Heart left ventricle (tissue), 16 donors: Measurements from ENCODE around the gene CLASP2. TPM values are rescaled to one million over a fixed set of nuclear protein-coding genes. Genes with fewer than 3 reads are reported as not detected.
A peak's percentile ranks its signal among the peaks of the same experiment; 100 is the strongest.

Experiments used
- ATAC-seq, 4 donors: fragments of 200-7000 bp; cut with Tn5 transposase; one replicate each; pipeline ENCODE4 v1.9.1; 2020 to 2022; ENCODE audit warnings: moderate library complexity in 4 of 4, mild to moderate bottlenecking in 3 of 4, moderate number of reproducible peaks in 1 of 4
- DNase-seq, 5 donors: peaks; one replicate each; pipeline ENCODE4 v3.0.0-alpha.2; 2020
- H3K27ac ChIP-seq, 12 donors: fragments of 200-600 bp; sonication (generic) in 4 of 12; one replicate each; pipeline versions ENCODE4 v1.5.0 to v1.8.0; 2016 to 2022; ENCODE audit warnings: mild to moderate bottlenecking in 2 of 12
- H3K27me3 ChIP-seq, 9 donors: fragments of 200-600 bp; sonication (generic) in 2 of 9; one replicate each; pipeline versions ENCODE4 v1.5.1 to v1.8.0; 2016 to 2022; ENCODE audit warnings: mild to moderate bottlenecking in 3 of 9
- H3K36me3 ChIP-seq, 9 donors: fragments of 200-600 bp; sonication (generic) in 2 of 9; one replicate each; pipeline versions ENCODE4 v1.5.0 to v1.8.0; 2018 to 2022; ENCODE audit warnings: mild to moderate bottlenecking in 2 of 9
- H3K4me1 ChIP-seq, 12 donors: fragments of 200-600 bp; sonication (generic) in 4 of 12; one replicate each; pipeline versions ENCODE4 v1.5.0 to v1.8.0; 2016 to 2022; ENCODE audit warnings: mild to moderate bottlenecking in 3 of 12
- H3K4me3 ChIP-seq, 12 donors: fragments of 200-600 bp; sonication (generic) in 4 of 12; one replicate each; pipeline versions ENCODE4 v1.5.0 to v1.8.0; 2017 to 2022; ENCODE audit warnings: mild to moderate bottlenecking in 9 of 12, moderate library complexity in 4 of 12
- H3K9me3 ChIP-seq, 12 donors: fragments of 200-600 bp; sonication (generic) in 4 of 12; one replicate each; pipeline versions ENCODE4 v1.5.0 to v1.8.0; 2016 to 2022; ENCODE audit warnings: mild to moderate bottlenecking in 1 of 12
- POLR2A ChIP-seq, 2 donors: fragments of 450-650 bp; IDR thresholded peaks; one replicate each; pipeline ENCODE4 v1.6.1; 2017; ENCODE audit warnings: antibody characterized with exemption in 2 of 2, mild to moderate bottlenecking in 2 of 2, moderate library complexity in 2 of 2
- WGBS, 4 donors: extraction: QIAGEN DNeasy Blood & Tissue Kit in 2 of 4; methylation state at CpG; one replicate each; pipeline versions ENCODE4 v1.1.5 to v1.1.7; 2013 to 2018; 5-methylcytosine and 5-hydroxymethylcytosine counted together
- intact Hi-C, 10 donors: fragments of 100-400 bp; cut with DNase I; formaldehyde crosslinking; loops; one replicate each; pipeline versions ENCODE4 v1.11.1 to v1.14.2; 2022
- polyA plus RNA-seq, 2 donors: library from polyadenylated mRNA; stranded (reverse); fragments of 200-250 nt; gene quantifications; one replicate each; pipeline ENCODE4 v1.2.3, GENCODE V29; 2013
- total RNA-seq, 9 donors: library from RNA; depleted of rRNA in 2 of 9; stranded (reverse); fragments of >200 nt in 2 of 9; fragmentation: NEBNext Ultra II Directional in 3 of 9; extraction: Animal tissue kit (Norgen Biotek cat#: 25700) in 3 of 9; gene quantifications; one replicate each; pipeline versions ENCODE4 v1.1.0 to v1.2.4, GENCODE V29; 2016 to 2023
- TF ChIP-seq, protein P1 (sequence below), 12 donors: fragments of 200-600 bp; sonication (generic) in 4 of 12; IDR thresholded peaks; one replicate each; pipeline versions ENCODE4 v1.5.0 to v1.8.0; 2018 to 2022; ENCODE audit warnings: antibody characterized with exemption in 12 of 12, mild to moderate bottlenecking in 5 of 12
- donor health status: ischemic (EF 13 %, LVEDD 7.1; RV severe dilation, severe dysfunction).
- donor health status: healthy with polysubstance abuse.
- donor health status: DM: no; HTN: yes; CAD: no.
- donor health status: DM: no; HTN: no; CAD: no.
- donor health status: ischemic (EF 25% LVEDD 6.9; RV normal size, moderate dysfunction).
- donor health status: ischemic (EF 25% LVEDD 5.7; RV mildly dilated, moderate dysfunction).
- donor health status: healthy.
- donor health status: DM: yes; HTN: yes; CAD: no.
- donor health status: ischemic (EF 35%, LVEDD 5.7; RV mildly dilated, moderate dysfunction).
- donor health status: nonischemic (EF 11% LVEDD 7.7; RV severe dilation, severe dysfunction).
- donor health status: DM: yes; HTN: yes; CAD: no.
- donor health status: PGD.
- donor health status: ischemic (EF 29% LVEDD 5.4; RV normal size, mild dysfunction).
- donor health status: nonischemic (EF 23%, LVEDD 6.1; RV moderate dilation, normal function).

Gene CLASP2
- total and polyA plus RNA-seq, 11 donors, result 13.3 to 111 (median 78.2) TPM

DNA sequence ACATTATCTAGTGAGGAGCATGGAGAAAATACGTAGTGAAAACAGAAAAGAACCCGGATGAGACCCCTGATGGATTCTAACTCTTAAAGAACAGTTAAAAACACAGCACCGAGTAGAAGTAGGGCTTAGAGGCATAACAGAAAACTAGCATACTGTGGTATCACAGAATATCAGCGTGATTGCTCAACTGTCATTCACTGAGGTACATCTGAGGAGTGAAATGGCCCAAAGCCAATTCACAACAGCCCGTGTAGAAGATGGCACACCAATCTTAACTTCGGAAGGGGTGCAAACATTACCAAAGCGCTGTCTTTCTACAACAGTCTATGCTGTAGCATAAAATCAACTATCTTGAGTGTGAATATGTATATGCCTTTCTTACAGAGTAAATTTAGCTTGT is 1.8 kb downstream of the CLASP2 start:
- peak overlapping the region in 9 of 12 donors; percentile 85 to 98 (median 92) for H3K4me3 ChIP-seq
- H3K36me3 ChIP-seq, result no peaks in the 10 kb centered on the region
- no peaks in the 10 kb centered on the region for H3K9me3 ChIP-seq
- no peak for ATAC-seq
- DNase-seq, result no peak
- WGBS, 4 donors, result 54 to 64% (median 56%) methylated on average over 7 of the region's 7 CpGs
- peak overlapping the region in 1 of 12 donors; percentile 99 for H3K27ac ChIP-seq
- TF ChIP-seq, protein P1, sequence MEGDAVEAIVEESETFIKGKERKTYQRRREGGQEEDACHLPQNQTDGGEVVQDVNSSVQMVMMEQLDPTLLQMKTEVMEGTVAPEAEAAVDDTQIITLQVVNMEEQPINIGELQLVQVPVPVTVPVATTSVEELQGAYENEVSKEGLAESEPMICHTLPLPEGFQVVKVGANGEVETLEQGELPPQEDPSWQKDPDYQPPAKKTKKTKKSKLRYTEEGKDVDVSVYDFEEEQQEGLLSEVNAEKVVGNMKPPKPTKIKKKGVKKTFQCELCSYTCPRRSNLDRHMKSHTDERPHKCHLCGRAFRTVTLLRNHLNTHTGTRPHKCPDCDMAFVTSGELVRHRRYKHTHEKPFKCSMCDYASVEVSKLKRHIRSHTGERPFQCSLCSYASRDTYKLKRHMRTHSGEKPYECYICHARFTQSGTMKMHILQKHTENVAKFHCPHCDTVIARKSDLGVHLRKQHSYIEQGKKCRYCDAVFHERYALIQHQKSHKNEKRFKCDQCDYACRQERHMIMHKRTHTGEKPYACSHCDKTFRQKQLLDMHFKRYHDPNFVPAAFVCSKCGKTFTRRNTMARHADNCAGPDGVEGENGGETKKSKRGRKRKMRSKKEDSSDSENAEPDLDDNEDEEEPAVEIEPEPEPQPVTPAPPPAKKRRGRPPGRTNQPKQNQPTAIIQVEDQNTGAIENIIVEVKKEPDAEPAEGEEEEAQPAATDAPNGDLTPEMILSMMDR (IDR thresholded peaks at IDR 0.05), result no peak
- no peak for TF ChIP-seq POLR2A (IDR thresholded peaks at IDR 0.05)
- H3K27me3 ChIP-seq, result no peaks in the 10 kb centered on the region
- intact Hi-C loops, result loop anchor here (2.0 to 10.0 kb wide), 7 partner anchors 59 to 281 kb away; partner anchors contain the start of genes UBP1 (in 2 of the 10) and PDCD6IP (in 1 of the 10)
- peaks cover 0 to 34% (median 10%) of the 10 kb centered on the region in 12 donors for H3K4me1 ChIP-seq

DNA sequence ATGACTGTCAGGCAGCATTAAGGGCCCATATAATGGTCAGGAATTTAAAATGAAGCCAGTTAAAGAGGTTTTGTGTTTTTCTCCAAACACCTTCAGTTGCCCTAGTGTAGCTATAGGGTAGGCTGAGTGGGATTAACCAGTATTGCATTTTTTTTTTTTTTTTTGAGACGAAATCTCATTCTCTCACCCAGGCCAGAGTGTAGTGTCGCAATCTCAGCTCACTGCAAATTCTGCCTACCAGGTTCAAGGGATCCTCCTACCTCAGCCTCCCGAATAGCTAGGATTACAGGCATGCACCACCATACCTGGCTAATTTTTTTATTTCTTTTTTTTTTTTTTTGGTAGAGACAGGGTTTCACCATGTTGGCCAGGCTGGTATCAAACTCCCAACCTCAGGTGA is 7.0 kb downstream of the CLASP2 start:
- no peak for DNase-seq
- Histone ChIP-seq H3K27ac (no peak overlapping the region), H3K4me1 (peaks cover 0 to 15% (median 5%) of the 10 kb centered on the region in 12 donors), H3K9me3 (no peaks in the 10 kb centered on the region), H3K4me3 (no peak overlapping the region), H3K36me3 (no peaks in the 10 kb centered on the region), H3K27me3 (no peaks in the 10 kb centered on the region)
- no peak for TF ChIP-seq POLR2A (IDR thresholded peaks at IDR 0.05)
- TF ChIP-seq, protein P1 (IDR thresholded peaks at IDR 0.05), result no peak
- WGBS, 4 donors, result 92 to 98% (median 97%) methylated on average over 3 of the region's 3 CpGs
- ATAC-seq, result no peak
- intact Hi-C loops, result loop anchor here in 1 of 10 donors (10.0 kb wide), 1 partner anchor 276 kb away; no protein-coding TSS in a partner anchor

DNA sequence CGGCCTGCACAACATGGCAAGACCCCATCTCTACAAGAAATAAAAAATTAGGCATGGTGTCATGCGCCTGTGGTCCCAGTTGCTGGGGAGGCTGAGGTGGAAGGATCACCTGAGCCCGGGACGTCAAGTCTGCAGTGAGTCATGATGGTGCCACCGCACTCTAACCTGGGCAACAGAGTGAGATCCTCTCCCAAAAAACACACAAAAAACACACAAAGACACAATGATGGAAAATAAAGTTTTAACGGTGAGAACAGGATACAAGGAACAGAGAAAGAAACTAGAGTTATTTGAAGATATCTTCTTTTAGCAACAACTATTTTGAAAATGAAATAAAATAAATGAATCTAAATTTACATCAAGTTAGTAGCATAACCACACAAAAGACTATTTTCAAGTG is 12.0 kb downstream of the CLASP2 start:
- peaks cover 0 to 39% (median 9%) of the 10 kb centered on the region in 12 donors for H3K9me3 ChIP-seq

DNA sequence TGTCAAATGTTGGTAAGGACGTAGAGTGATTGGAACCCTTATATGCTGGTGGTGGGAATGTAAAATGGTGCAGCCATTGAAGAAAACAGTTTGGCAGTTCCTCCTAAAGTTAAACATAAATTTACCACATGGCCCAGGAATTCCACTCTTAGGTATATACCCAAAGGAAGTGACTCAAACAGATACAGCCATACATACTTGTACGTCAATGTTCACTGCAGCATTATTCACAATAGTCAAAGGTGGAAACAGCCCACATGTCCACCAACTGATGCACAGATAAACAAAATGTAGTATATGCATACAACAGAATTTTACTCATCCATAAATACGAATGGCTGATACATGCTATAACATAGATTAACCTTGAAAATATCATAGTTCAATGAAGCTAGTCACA is 13.2 kb downstream of the CLASP2 start:
- DNase-seq, result no peak
- Histone ChIP-seq H3K4me3 (no peak overlapping the region), H3K27ac (no peak overlapping the region), H3K9me3 (peaks cover 0 to 45% (median 9%) of the 10 kb centered on the region in 12 donors), H3K4me1 (peaks cover 0 to 5% (median 0%) of the 10 kb centered on the region in 12 donors), H3K36me3 (peaks cover 0 to 11% (median 0%) of the 10 kb centered on the region in 9 donors), H3K27me3 (no peaks in the 10 kb centered on the region)
- TF ChIP-seq, protein P1 (IDR thresholded peaks at IDR 0.05), result no peak
- no peak for TF ChIP-seq POLR2A (IDR thresholded peaks at IDR 0.05)
- no peak for ATAC-seq
- intact Hi-C loops, result loop anchor here in 1 of 10 donors (5.0 kb wide), 1 partner anchor 38 kb away; no protein-coding TSS in a partner anchor
- 95 to 99% (median 97%) methylated on average over 3 of the region's 3 CpGs for WGBS, 4 donors

More for the DNA sequence above, 12.0 kb downstream of the CLASP2 start:
- intact Hi-C loops, result loop anchor here in 1 of 10 donors (5.0 kb wide), 1 partner anchor 39 kb away; no protein-coding TSS in a partner anchor
- no peaks in the 10 kb centered on the region for H3K27me3 ChIP-seq
- H3K27ac ChIP-seq, result no peak overlapping the region
- peaks cover 0 to 11% (median 0%) of the 10 kb centered on the region in 9 donors for H3K36me3 ChIP-seq
- H3K4me3 ChIP-seq, result no peak overlapping the region
- DNase-seq, result no peak
- TF ChIP-seq, protein P1 (IDR thresholded peaks at IDR 0.05), result no peak
- TF ChIP-seq POLR2A (IDR thresholded peaks at IDR 0.05), result no peak
- H3K4me1 ChIP-seq, result peaks cover 0 to 5% (median 0%) of the 10 kb centered on the region in 12 donors
- 95 to 96% (median 95%) methylated on average over 6 of the region's 6 CpGs for WGBS, 4 donors
- no peak for ATAC-seq
